CD4-positive, CD25-positive, alpha-beta regulatory T cell (primary cell): ENCODE data around the gene WNT7A. TPM values are rescaled to one million over a fixed set of nuclear protein-coding genes. Genes with fewer than 3 reads are reported as not detected.

Experiments used
- ATAC-seq, 2 donors: fragments of 150-1000 bp; cut with Tn5 transposase; one replicate each; pipeline ENCODE4 v1.10.0; 2021; ENCODE audit warnings: low read depth in 2 of 2, moderate number of reproducible peaks in 2 of 2, moderate library complexity in 1 of 2
- DNase-seq, 3 donors: peaks; one replicate each; pipeline versions ENCODE4 v3.0.0 to v3.0.0-alpha.2; 2012 to 2022; ENCODE audit warnings: mixed read lengths in 1 of 3
- H3K27ac ChIP-seq: one replicate; pipeline ENCODE4 v1.7.0; 2013; ENCODE audit warnings: mild to moderate bottlenecking, low read length; ENCODE audit not compliant: insufficient read depth, poor library complexity, severe bottlenecking
- H3K27me3 ChIP-seq: one replicate; pipeline ENCODE4 v1.7.0; 2013; ENCODE audit warnings: low read length; ENCODE audit not compliant: control insufficient read depth, insufficient read depth
- H3K36me3 ChIP-seq: one replicate; pipeline ENCODE4 v1.7.0; 2013; ENCODE audit warnings: mild to moderate bottlenecking, low read length, moderate library complexity; ENCODE audit not compliant: control insufficient read depth, insufficient read depth
- H3K4me1 ChIP-seq: 2 replicates; pipeline ENCODE4 v1.7.0; 2013; ENCODE audit warnings: mild to moderate bottlenecking, low read length; ENCODE audit not compliant: insufficient read depth, control insufficient read depth, poor library complexity, severe bottlenecking
- H3K4me3 ChIP-seq: one replicate; pipeline ENCODE4 v1.7.0; 2013; ENCODE audit warnings: low read depth, mild to moderate bottlenecking, low read length, moderate library complexity
- H3K9me3 ChIP-seq, 2 experiments: 1 replicate in 1 of 2; 2 replicates in 1 of 2; pipeline ENCODE4 v1.7.0; 2013; ENCODE audit warnings: low read length in 2 of 2, mild to moderate bottlenecking in 1 of 2, moderate library complexity in 1 of 2; ENCODE audit not compliant: control insufficient read depth in 2 of 2
- H3K27ac Mint-ChIP-seq, 3 donors: one replicate each; pipeline ENCODE4 v1.8.0; 2020 to 2022; ENCODE audit warnings: mild to moderate bottlenecking in 3 of 3, mixed read lengths in 3 of 3, moderate library complexity in 2 of 3
- H3K27me3 Mint-ChIP-seq: one replicate; pipeline ENCODE4 v1.8.0; 2022; ENCODE audit warnings: mild to moderate bottlenecking, mixed read lengths
- H3K36me3 Mint-ChIP-seq: one replicate; pipeline ENCODE4 v1.8.0; 2020; ENCODE audit warnings: mixed read lengths
- H3K4me1 Mint-ChIP-seq, 4 donors: one replicate each; pipeline ENCODE4 v1.8.0; 2020 to 2022; ENCODE audit warnings: mixed read lengths in 4 of 4, mild to moderate bottlenecking in 1 of 4
- H3K4me3 Mint-ChIP-seq, 4 donors: one replicate each; pipeline ENCODE4 v1.8.0; 2020 to 2022; ENCODE audit warnings: mild to moderate bottlenecking in 4 of 4, mixed read lengths in 4 of 4, moderate library complexity in 3 of 4
- H3K9me3 Mint-ChIP-seq, 7 donors: one replicate each; pipeline ENCODE4 v1.8.0; 2020 to 2022; ENCODE audit warnings: mixed read lengths in 7 of 7, mild to moderate bottlenecking in 3 of 7, moderate library complexity in 2 of 7
- polyA plus RNA-seq, 4 donors: library from polyadenylated mRNA; unstranded; fragments of 300-500 nt; fragmentation: Illumina TruSeq; gene quantifications; one replicate each; pipeline ENCODE4 v1.2.3, GENCODE V29; 2021
- total RNA-seq: library from RNA; stranded (reverse); gene quantifications from one replicate; pipeline ENCODE4 v1.2.3, GENCODE V29; 2022

Gene WNT7A
- total and polyA plus RNA-seq, 5 donors from 2014 or later, result 0.34 to 2.5 (median 1.1) TPM; not detected in 1

DNA sequence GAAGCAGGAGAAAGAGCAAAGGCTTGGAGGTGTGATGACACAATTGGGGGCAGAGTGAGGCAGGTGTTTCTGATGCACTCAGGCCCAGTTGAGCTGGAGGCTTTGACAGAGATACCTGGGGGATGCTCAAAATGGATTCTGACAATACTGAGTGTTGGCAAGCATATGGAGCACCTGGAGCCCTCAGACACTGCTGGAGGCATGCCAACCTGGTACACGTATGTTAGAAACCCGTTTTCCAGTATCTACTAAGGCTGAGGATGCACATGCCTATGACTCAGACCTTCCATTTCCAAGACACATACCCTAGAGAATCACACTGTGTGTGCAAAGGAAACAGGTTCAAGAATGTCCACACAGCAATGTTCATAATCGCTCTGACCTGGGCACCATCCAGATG is 58.7 kb downstream of the WNT7A start:
- no peaks in the 10 kb centered on the region for H3K36me3 ChIP-seq
- DNase-seq (no peak), ATAC-seq (no peak)
- no peak overlapping the region for H3K27ac ChIP-seq
- no peaks in the 10 kb centered on the region for H3K27me3 ChIP-seq
- Mint-ChIP-seq H3K4me1 (no peaks in the 10 kb centered on the region), H3K36me3 (peaks cover 3% of the 10 kb centered on the region), H3K27me3 (peaks cover 2% of the 10 kb centered on the region), H3K4me3 (no peak overlapping the region), H3K9me3 (peaks cover 0 to 20% (median 2%) of the 10 kb centered on the region in 7 donors), H3K27ac (no peak overlapping the region)
- H3K9me3 ChIP-seq, result peaks cover 6 to 11% of the 10 kb centered on the region in 2 experiments
- no peak overlapping the region for H3K4me3 ChIP-seq
- no peaks in the 10 kb centered on the region for H3K4me1 ChIP-seq

DNA sequence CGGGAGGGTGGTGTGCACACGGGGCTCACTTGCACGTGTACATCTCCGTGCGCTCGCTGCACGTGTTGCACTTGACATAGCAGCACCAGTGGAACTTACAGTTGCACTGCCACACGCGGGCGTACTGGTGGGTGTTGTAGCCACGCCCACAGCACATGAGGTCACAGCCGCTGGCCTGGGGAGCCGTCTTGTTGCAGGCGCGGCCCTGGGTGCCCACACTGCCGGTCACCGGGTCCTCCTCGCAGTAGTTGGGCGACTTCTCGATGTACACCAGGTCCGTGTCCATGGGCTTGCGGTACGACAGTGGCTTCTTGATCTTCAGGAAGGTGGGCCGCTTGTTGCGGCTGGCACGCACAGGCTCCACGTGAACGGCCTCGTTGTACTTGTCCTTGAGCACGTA is 61.0 kb downstream of the WNT7A start:
- H3K27ac ChIP-seq, result no peak overlapping the region
- DNase-seq, result no peak
- H3K27me3 Mint-ChIP-seq, result no peaks in the 10 kb centered on the region
- H3K36me3 Mint-ChIP-seq, result peaks cover 3% of the 10 kb centered on the region
- peaks cover 26 to 33% of the 10 kb centered on the region in 2 experiments for H3K9me3 ChIP-seq
- H3K9me3 Mint-ChIP-seq, result peaks cover 0 to 39% (median 6%) of the 10 kb centered on the region in 7 donors
- no peak overlapping the region for H3K4me3 ChIP-seq
- H3K27ac Mint-ChIP-seq, result no peak overlapping the region
- no peaks in the 10 kb centered on the region for H3K36me3 ChIP-seq
- H3K27me3 ChIP-seq, result no peaks in the 10 kb centered on the region
- ATAC-seq, result no peak
- no peak overlapping the region for H3K4me3 Mint-ChIP-seq
- no peaks in the 10 kb centered on the region for H3K4me1 Mint-ChIP-seq
- H3K4me1 ChIP-seq, result no peaks in the 10 kb centered on the region

DNA sequence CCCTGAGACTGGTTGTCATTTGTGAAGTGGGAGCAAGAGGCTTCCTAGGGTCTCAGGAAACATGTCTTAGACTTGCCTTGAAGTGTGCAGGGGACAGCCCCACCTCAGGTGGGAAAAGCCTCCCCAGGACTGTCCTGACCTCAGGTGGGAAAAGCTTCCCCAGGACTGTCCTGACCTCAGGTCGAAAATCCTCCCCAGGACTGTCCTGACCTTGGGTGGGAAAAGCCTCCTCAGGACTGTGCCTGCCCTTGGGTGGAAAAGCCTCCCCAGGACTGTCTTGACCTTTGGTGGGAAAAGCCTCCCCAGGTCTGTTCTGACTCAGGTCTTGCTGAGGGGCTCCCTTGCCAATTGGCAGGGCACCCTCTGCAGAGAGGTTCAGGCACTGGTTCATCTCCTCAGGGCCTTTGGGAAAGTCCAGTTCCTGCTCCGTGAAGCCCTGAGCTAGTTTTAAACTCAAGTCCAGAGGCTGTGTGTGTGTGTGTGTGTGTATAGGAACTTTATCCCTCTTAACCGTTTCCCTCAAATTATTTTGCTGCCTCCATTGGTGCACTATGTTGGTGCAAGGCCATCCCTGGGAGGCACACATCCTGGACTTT is 64.7 kb downstream of the WNT7A start:
- no peaks in the 10 kb centered on the region for H3K27me3 ChIP-seq
- peaks cover 0 to 44% (median 7%) of the 10 kb centered on the region in 7 donors for H3K9me3 Mint-ChIP-seq
- ATAC-seq (no peak), DNase-seq (no peak)
- no peaks in the 10 kb centered on the region for H3K27me3 Mint-ChIP-seq
- H3K4me3 Mint-ChIP-seq, result no peak overlapping the region
- peaks cover 28 to 39% of the 10 kb centered on the region in 2 experiments for H3K9me3 ChIP-seq
- H3K4me3 ChIP-seq, result no peak overlapping the region
- H3K4me1 Mint-ChIP-seq, result no peaks in the 10 kb centered on the region
- no peaks in the 10 kb centered on the region for H3K36me3 ChIP-seq
- H3K27ac ChIP-seq, result no peak overlapping the region
- H3K27ac Mint-ChIP-seq, result no peak overlapping the region
- no peaks in the 10 kb centered on the region for H3K4me1 ChIP-seq
- peaks cover 3% of the 10 kb centered on the region for H3K36me3 Mint-ChIP-seq

DNA sequence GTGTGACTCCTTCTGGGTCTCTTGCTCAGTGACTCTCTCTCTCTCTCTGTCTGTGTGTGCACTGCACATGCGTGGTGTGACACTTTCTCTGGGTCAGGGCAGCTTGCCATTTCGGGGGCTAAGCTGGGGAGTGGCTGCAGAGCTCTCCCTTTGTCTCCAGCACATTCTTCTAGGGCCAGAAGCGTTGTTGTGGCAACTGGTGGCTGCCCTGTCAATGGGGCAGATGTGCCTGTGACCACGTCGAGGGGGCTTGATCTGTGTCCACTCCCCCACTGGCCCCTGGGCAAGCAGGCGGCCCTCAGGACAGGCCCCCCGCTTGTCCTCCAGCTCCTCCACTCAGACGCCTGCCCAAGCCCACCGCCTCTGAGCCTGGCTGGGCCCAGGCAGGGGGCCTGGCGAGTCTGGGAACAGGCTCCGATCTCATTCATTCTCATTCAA is 67.8 kb downstream of the WNT7A start:
- H3K36me3 ChIP-seq, result no peaks in the 10 kb centered on the region
- Mint-ChIP-seq H3K36me3 (no peaks in the 10 kb centered on the region), H3K4me3 (no peak overlapping the region), H3K27ac (no peak overlapping the region), H3K9me3 (peaks cover 0 to 34% (median 8%) of the 10 kb centered on the region in 7 donors), H3K4me1 (no peaks in the 10 kb centered on the region), H3K27me3 (peaks cover 5% of the 10 kb centered on the region)
- no peaks in the 10 kb centered on the region for H3K4me1 ChIP-seq
- ATAC-seq (no peak), DNase-seq (no peak)
- no peak overlapping the region for H3K4me3 ChIP-seq
- H3K9me3 ChIP-seq, result peaks cover 28 to 37% of the 10 kb centered on the region in 2 experiments
- H3K27ac ChIP-seq, result no peak overlapping the region
- no peaks in the 10 kb centered on the region for H3K27me3 ChIP-seq

DNA sequence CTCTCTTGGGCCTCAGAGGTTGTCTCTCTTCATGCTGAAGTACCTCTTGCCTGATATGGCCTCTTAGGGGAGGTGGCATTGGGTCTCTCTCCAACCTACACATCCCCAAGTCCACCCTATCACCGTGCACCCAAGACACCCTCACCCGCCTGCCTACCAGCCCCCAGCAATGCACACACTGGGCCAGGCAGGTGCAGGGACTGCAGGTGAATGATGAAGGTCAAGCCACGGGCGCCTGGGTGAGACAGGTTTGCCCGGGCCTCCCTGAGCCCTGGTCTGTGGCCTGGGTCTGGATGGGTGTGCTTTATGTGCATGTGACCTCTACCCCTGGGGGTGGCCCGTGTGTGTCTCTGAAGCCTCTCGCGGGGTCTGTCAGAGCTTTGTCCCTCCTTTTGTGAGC is 68.3 kb downstream of the WNT7A start:
- H3K4me1 Mint-ChIP-seq, result no peaks in the 10 kb centered on the region
- Histone ChIP-seq H3K4me1 (no peaks in the 10 kb centered on the region), H3K27me3 (no peaks in the 10 kb centered on the region), H3K4me3 (no peak overlapping the region), H3K9me3 (peaks cover 27 to 32% of the 10 kb centered on the region in 2 experiments), H3K36me3 (no peaks in the 10 kb centered on the region), H3K27ac (no peak overlapping the region)
- peaks cover 5% of the 10 kb centered on the region for H3K27me3 Mint-ChIP-seq
- no peaks in the 10 kb centered on the region for H3K36me3 Mint-ChIP-seq
- no peak for DNase-seq
- no peak overlapping the region for H3K27ac Mint-ChIP-seq
- peaks cover 0 to 32% (median 4%) of the 10 kb centered on the region in 7 donors for H3K9me3 Mint-ChIP-seq
- ATAC-seq, result no peak
- H3K4me3 Mint-ChIP-seq, result no peak overlapping the region

DNA sequence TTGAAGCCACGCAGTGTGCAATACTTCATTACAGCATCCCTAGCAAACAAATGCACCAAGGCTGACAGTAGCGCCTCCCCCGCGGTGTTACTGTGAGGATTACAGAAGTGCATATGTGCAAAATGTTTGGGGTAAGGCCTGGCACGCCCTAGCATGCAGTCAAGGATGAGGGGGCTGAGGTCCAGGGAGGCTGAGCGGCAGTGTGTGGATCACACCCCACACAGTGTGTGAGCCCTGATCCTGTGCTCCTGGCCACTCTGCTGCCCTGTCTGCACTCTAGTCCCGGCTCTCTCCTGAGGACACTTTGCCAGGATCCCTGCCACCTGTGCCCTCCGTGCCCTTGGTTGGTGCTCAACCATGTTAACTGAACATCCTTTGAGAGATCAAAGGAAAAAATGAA is 71.3 kb downstream of the WNT7A start:
- H3K36me3 Mint-ChIP-seq, result no peaks in the 10 kb centered on the region

DNA sequence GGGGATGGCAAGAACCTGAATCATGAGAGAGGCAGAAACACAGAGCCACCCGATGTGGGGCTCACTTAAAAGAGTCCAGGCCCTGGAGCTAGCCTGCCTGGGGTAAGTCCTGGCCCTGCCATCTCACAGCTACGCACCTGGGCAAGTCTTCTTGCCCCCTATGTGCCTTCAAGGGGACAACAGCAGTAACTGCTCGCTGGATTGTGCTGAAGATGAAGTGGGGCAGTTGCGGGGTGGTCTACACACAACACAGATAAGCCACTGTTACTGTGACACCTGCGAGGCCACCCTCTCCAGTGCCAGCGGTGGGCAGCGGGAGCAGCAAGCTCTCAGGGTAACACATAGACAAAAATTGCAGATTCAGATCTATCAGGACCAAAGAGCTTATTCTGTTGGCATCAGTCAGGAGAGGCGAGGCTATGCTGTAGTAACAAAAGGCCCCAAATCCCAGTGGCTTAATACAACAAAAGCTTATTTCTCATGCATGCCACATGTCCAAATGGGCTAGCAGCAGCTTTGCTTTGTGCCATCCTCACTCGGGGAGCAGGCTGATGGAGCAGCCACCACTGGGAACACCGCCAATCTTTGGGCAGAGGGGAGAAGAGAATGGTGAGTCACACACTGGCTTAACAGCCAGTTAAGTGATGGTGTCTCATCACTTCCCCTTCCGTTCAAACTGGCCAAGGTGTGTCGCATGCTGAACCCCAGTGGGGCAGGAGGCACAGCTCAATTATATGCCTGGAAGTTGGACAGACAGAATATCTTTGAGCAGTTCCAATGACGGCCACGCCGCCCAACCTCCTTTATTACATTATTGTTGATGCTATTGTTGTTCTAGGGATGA is 78.3 kb downstream of the WNT7A start:
- Histone ChIP-seq H3K36me3 (no peaks in the 10 kb centered on the region), H3K4me3 (no peak overlapping the region), H3K27ac (no peak overlapping the region), H3K9me3 (no peaks in the 10 kb centered on the region), H3K27me3 (no peaks in the 10 kb centered on the region), H3K4me1 (no peaks in the 10 kb centered on the region)
- Mint-ChIP-seq H3K4me3 (peak overlapping the region in 1 of 4 donors; percentile 17), H3K36me3 (no peaks in the 10 kb centered on the region), H3K4me1 (no peaks in the 10 kb centered on the region), H3K27me3 (no peaks in the 10 kb centered on the region), H3K9me3 (peaks cover 0 to 2% (median 0%) of the 10 kb centered on the region in 7 donors), H3K27ac (no peak overlapping the region)
- DNase-seq, result no peak
- no peak for ATAC-seq

More for the DNA sequence above, 71.3 kb downstream of the WNT7A start:
- Histone ChIP-seq H3K36me3 (no peaks in the 10 kb centered on the region), H3K4me3 (no peak overlapping the region), H3K27me3 (no peaks in the 10 kb centered on the region), H3K4me1 (no peaks in the 10 kb centered on the region), H3K9me3 (peaks cover 2% of the 10 kb centered on the region in 2 experiments), H3K27ac (no peak overlapping the region)
- Mint-ChIP-seq H3K9me3 (peaks cover 0 to 9% (median 1%) of the 10 kb centered on the region in 7 donors), H3K4me1 (no peaks in the 10 kb centered on the region), H3K27ac (no peak overlapping the region), H3K27me3 (peaks cover 5% of the 10 kb centered on the region), H3K4me3 (no peak overlapping the region)
- no peak for ATAC-seq
- no peak for DNase-seq
